CD4-positive, alpha-beta T cell treated with Interleukin-17A for 4 hours (primary cell): ENCODE results near the gene RHEX.
"Not testable (repeated sequence)": the region's sequence is repeated elsewhere in the genome, so short reads cannot be mapped to it uniquely, and the experiment has no call there.

Source experiments
- DNase-seq: peaks from one replicate; pipeline ENCODE4 v3.0.0-alpha.2; 2020; ENCODE audit warnings: mixed read lengths

The RHEX gene

DNA sequence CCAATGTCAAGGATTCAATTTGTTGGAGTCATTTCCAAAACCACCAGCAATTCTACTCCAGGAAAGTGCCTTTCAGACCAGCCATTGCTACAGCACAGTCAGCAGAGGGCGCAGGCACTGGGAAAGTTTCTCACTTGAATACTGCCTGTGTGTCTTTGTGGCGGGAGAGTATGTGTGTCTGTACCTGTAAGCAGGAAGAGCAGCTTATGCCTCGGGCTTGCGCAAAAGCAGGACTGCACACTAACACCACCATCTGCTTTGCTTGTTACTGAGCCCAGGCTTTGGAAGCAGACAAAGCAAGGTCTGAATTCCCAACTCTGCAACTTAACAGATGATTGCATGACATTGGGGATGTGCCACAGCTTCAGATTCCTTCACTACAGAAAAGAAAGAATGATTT, 22.3 kb upstream of the RHEX start:
- peak; percentile 70 for DNase-seq

DNA sequence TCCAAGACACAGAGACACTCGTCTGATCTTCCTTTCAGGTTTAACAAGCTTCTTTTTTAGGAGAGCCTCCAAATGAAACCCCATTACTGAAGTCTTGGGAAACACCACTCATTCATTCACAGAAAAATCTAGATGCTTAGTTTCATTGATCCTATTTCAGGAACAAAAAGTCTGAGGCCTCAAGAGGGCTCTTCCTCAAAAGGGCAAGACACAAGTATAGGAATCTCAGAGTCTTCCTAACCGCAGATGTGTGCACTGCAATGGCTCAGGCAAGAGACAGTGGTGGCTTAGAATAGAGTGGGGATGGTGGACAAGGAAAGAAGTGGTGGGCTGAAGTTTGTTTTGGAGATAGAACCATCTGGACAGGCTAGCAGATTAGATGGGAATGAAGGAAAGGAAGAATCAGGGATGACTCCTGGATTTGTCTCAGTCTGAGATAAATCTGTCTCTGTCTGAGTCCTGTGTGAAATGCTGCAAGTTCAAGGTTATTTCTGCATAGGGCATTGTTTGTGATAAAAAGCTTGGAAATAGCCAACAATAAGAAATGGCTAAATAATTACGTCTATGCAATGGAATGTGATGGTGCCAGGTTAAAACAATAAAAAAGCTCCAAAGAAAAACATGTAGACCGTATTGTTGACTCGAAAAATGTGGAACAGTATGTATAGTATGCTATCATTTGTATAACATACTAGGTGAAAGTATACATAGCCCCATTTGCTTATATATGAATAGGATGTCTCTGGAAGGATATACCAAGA, 20.4 kb upstream of the RHEX start:
- DNase-seq = no peak

DNA sequence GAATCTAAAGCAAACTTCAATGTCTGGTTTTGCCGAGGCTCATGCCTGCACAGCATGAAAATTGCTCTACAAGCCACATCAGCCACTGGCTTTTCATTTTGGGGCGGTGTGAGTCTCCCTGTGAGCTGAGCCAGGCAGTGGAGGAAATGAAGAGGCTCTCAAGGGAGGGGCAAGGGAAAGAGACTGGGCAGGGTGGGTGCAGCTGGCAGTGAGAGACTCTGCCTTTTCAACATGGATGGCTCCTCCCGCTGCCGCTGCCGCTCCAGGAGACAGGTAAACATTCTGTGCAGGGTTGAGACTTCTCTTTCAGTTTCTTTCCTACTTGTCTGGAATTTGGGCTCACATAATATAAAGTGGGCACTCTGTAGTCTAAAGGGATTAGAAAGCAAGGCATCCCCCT, 17.9 kb upstream of the RHEX start:
- DNase-seq = peak; percentile 14

DNA sequence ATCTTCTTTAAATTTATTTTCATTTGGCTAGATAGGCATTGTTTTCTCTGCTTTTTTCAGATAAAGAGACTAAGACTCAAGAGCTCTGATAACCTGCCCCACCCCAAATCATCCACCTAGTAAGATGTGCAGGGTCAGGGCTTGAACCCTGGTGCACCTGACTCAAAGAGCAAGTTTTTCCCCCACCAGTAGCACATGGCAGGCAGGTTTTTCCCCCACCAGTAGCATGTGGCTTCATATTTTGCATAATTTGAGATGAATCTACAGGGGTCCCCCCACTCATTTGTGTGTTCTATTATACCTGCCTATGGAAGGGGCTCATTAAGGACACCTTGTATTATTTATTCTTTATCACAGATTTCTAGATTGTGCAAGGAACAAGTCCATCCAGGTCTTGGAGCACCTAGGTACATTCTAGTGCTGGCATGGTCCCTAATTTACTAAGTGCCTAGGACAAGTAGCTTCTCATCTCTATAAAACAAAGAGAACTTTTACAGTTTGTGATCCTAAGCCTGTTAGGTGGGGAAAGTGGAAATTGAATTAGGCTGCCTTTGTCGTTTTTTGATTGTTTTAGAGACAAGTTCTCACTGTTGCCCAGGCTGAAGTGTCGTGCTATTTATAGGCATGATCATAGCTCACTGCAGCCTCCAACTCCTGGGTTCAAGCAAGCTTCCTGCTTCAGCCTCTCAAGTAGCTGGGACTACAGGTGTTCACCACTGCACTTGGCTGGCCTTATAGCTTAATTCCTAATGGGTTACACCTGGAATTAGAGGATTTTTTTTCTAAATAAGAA, 16.1 kb upstream of the RHEX start:
- no peak for DNase-seq

DNA sequence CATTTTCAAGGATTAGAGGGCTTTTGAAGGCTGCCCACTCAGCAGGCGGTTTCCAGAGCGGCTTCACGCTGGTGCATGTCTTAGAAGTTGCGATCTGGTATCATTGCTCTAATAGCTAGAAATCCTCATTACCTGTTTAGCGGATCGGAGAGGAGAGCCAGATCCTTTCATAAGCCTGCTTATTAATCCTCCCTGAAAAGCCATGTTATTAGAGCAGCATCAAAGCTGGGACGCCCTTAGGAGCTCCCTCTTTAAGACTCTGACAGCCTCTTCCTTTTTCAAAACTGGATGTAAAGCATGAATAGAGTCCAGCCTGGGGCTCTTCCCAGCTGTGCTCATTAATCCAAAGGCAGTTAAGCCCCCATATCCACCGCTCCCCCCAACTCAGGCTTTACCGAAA, 15.4 kb upstream of the RHEX start:
- no peak for DNase-seq

DNA sequence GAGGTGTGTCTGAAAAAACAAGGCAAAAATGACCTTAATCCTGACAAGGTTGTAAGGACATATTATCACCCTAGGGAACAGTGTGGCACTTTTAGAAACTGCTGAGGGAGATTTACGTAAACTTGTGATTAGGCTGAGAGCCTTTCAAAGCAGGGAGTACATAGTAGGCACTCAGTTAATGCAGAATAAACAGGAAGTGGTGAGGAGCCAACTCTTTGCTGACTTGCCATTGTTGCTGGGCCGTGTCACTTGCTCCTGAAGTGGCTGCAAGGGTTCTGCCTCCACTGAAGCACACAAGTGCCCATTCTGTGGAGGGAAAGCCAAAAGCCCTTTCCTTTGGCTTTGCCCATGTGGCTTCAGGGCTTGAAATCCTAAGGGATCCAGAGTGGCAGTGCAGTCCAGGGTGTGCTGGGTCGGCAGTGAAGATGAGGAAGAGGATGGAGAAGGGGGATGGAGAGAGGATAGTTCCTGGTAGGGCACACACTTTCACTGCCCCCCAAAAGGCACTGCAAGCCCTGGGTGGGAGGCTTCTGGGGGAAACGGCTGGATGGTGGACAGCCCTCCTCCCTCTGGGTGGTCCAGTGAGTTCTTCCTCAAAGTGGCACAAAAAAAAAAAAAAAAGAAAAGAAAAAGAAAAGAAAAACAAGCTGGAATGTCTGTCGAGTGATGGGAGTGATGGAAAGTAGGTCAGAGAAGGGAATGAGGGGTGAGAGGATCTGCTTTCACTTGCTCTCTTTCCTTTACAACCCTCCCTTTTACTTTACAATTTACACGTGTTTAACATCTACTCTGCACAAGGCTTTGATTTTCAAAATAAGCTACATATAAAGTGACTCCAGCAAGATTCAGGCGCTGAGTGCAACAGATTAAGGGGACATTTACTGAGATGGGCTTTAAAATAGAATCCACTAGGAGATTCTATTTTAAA, 13.7 kb upstream of the RHEX start:
- DNase-seq = peak; percentile 7

DNA sequence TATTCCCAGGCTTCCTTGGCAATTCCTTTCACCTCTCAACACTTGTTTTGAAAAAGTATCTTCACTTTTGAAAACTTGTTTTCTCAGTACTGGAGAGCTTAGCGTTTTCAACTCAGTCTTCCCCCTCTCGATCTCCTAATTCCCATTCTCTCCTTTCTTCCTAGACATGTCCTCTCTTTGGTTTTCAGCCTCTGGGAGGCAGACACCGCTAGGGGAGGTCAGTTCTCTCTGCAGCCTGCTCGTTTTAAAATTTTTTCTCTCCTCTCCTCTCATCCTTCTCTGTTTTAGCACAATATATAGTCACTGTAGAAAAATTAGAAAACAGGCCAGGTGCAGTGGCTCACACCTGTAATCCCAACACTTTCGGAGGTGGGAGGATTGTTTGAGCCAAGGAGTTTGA, 12.6 kb upstream of the RHEX start:
- no peak for DNase-seq

DNA sequence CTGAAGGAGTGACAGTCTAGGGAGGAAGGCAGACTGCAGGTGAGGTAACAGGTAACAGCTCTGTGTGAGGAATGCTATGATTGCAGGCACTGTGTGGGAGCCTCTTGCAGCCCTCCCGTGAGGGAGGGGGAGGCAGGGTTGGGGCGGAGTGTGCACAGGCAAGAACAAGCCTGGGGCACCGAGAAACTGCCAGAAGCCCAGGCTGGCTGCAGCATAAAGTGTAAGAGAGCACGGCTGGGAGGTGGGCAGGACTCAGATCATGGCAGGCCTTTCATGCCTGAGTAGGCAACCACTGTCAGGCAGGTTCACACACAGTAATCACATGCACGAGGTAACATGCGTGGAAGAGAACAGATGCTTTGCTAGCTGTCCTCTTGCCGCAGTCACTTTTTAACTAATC, 11.3 kb upstream of the RHEX start:
- DNase-seq = no peak

DNA sequence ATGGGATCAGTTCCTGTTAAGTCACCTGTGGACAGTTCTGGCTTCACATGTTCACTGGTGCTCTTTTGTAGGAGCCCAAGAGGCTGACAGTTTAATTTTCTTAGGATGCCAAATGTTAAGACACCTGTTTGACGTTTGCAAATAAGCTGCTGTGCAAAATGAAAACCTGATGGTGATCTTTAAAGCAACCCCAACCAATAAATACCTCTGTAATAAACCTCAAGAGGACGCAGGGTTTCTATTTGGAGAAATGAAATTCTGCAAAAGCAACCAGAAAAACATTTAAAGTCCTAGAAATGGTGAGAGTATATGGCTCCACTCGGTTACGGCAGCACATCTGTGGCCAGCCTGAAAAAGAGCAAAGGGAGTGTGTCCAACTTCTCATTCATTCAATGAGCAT, 5.7 kb upstream of the RHEX start:
- DNase-seq = no peak

DNA sequence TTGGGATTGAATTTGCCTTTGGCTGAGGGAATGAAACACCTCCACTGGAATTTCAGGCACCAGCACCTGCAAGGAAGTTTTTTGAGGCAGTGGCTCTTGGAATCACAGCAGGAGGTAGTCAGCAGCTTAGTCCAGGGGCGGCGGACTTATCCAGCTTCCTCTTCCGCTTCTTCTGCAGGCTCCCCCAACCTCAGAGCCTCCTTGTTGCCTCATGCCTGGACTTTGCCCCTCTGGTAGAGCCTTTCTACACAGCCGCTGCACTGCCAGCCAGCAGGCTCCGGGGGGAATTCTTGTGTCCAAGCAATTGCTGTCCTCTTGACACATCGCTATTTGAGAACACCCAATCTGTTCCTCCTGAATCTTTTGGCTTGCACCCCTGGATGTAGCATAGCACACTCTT, 4.4 kb upstream of the RHEX start:
- no peak for DNase-seq

DNA sequence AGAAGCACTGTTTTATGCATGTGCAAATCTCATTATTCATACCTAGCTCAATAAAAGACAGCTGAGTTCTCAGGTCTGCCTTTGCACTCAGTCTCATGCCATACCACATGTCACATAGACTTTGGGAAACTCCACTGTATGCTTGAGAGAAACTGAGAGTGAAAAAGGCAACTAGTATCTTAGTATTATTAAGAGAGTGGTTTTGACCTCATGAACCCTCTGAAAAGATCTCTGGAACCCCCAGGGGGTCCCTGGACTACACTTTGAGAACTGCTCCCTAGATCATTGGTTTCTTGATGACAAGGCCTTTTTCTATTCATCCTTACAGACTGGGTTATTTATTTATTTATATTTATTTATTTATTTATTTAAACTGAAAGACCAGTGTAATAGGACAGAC, 3.7 kb upstream of the RHEX start:
- DNase-seq = no peak

DNA sequence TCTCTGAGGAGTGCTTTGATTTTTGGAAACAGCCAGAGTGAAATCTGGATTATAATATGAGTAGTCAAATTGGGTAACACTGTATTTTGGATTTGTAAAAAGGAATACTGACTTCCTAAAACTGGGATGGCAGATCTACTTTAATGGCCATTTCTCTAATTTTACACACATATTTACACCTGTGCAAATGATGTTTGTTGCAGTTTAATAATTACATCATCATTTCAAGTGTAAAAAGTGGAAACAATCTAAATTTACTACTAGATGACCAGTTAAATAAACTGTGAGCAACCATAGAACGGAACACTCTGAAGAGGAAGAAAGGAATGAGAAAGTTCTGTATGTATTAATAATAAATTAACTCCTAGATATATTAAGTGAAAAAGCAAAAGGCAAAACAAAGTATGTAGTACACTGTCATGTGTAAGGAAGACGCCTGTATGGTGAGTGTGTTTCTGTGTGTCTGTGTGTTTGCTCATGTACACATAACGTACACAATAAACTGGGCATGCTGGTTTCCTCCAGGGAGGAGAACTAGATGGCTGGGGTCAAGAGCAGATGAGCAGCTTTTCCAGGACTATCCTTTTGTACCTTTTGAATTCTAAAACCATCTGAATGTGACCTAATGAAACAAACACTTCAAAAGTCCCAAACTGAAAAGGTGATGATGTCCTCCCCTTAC, 2.9 kb upstream of the RHEX start:
- no peak for DNase-seq

DNA sequence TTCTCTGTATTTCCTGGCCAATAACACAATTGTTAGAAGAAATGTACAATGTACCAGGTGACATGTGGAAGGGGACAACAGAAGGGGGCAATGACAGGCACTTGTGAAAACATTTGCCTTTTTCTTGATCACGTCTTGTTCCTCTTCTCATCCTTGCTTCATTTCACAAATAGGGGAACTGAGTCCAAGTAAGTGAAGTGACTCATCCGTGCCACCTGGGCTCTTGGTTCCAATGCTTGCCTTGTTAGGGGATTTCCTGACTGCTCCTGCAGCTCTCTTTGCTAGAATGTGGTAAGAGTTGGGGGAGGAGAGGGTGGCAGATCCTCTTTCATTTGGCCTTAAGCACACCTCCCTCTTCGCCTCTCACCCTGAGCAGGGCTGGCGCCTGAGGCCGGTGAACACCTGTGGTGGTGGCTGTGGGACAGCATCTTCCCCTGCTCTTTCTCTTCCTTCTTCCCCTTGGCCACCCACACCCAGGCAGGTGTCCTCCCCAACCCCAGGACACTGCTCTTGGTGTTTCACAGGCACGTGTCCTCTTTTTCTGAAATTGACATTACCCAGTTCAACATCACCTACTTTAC, 2.2 kb upstream of the RHEX start:
- peak; percentile 28 for DNase-seq

DNA sequence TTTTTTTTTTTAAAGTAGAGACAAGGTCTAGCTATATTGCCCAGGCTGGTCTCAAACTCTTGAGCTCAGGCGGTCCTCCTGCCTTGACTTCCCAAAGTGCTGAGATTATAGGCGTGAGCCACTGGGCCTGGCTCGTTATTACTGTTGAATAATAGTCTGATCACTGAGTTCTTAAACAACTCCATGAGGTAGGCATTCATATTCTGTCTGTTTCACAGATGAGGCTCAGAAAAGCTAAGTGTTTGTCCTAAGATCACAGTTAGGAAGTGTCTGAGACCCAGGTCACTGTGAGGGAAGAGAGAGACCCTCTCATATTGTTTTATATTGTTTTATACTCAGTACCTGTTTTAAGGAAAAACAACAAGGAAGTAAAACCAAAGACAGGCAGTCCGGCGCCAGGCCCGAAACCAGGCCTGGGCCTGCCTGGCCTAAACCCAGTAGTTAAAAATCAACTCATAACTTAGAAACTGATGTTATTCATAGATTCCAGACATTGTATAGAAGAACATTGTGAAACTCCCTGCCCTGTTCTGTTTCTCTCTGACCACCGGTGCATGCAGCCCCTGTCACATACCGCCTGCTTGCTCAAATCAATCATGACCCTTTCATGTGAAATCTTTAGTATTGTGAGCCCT, 625 bp upstream of the RHEX start:
- DNase-seq = not testable (repeated sequence)

DNA sequence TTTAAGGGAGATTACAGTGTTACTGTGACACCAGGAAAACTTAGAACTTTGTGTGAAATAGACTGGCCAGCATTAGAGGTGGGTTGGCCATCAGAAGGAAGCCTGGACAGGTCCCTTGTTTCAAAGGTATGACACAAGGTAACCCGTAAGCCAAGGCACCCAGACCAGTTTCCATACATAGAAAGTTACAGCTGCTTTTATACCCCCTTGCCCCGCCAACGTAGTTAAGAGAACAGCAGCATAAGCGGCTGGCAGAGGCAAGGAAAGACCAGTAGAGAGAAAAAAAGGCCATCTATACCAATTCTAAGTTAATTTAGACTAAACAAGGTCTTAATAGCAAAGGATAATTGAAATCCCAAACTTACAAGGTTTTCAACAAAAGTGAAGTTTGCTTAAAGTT, 643 bp downstream of the RHEX start:
- not testable (repeated sequence) for DNase-seq

DNA sequence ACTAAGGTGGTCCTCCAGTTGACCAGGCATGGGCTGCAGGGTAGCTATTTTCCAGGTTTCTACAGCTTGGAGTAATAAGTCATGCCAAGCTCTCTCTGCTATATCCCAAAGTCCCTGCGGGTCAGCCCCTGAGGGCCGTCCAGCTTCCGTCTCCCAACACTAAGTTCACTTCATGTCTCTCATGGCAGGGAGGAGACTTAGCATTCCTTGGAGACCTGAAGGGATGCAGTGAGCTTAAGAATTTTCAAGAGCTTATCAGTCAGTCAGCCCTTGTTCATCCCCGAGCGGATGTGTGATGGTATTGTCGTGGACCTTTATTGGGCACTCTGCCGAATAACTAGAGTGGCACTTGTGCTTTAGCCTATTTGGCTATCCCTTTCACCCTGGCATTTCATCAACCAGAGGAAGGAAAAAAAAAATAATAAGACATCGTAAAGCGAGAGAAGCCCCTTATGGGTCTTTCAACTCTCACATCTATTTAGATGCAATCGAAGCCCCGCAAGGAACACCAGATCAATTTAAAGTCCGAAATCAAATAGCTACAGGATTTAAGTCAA, 2.2 kb downstream of the RHEX start:
- not testable (repeated sequence) for DNase-seq

DNA sequence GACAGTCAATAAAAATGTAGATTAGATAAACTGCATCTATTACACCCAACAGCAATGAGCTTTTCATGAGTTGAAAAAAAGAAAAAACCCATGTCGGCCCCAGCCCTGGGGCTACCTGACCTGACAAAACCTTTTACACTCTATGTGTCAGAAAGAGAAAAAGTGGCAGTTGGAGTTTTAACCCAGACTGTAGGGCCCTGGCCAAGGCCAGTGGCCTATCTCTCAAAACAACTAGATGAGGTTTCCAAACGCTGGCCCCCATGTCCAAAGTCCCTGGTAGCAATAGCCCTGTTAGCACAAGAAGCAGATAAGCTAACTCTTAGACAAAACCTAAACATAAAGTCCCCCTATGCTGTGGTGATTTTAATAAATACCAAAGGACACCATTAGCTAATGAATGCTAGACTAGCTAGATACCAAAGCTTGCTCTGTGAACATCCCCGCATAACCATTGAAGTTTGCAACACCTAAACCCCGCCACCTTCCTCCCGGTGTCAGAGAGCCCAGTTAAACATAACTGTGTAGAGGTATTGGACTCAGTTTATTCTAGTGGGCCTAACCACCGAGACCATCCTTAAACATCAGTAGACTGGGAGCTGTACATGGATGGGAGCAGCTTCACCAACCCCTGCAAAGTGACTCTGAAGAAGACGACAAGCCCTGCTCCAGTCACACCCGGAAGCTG, 2.8 kb downstream of the RHEX start:
- not testable (repeated sequence) for DNase-seq

DNA sequence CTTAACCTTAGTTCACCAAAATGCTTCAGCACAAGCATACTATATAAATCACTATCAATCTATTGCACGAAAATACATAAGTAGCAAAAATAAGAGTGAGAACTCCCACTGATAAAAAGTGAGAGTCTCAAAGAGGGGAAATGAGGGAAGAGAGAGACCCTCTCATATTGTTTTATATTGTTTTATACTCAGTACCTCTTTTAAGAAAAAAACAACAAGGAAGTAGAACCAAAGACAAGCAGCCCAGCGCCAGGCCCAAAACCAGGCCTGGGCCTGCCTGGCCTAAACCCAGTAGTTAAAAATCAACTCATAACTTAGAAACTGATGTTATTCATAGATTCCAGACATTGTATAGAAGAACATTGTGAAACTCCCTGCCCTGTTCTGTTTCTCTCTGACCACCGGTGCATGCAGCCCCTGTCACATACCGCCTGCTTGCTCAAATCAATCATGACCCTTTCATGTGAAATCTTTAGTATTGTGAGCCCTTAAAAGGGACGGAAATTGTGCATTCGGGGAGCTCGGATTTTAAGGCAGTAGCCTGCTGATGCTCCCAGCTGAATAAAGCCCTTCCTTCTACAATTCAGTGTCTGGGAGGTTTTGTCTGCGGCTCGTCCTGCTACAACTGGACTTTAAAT, 5.4 kb downstream of the RHEX start:
- not testable (repeated sequence) for DNase-seq

DNA sequence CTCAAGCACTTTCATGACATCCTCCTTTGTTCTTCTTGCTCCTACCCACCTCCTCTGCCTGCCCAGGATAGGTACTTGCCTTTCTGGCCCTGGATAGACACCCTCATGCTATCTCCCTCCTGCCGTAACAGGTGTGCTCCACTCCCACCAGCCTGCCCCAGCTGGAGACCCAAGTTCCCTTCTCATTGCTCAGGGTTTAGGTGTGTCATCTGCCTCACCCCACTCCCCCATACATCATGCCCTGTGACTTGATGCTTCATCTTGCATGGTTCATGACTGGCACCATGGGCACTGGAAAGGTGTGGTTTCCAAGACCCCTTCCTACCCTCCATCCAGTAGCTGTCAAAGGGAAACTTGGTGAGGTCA, 5.9 kb downstream of the RHEX start:
- DNase-seq = no peak

DNA sequence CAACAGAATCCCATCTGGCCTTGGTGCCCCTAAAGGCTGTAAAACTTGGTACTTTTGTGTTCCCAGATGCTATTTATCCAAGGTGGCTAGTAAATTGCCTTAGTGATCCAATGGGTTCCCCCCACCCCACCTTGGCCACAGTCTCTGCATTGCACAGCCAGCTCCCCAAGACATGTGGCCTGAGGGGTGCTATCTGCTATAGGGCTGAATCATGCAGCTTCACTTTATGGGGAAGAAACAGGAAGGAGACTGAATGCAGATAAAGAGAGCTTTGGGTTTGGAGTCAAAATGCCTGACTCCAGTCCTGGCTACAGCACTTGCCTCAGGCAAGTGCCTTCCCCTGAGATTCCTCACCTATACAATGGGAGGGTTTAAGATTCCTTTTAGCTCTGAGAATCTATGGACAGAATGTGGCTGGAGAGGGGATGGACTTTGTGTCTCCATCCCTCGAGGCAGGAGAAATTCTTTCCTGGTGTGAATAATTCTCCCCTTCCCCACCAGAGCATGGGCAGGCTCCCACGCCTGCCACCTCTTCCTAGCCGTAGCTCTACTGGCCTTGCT, 6.5 kb downstream of the RHEX start:
- no peak for DNase-seq
